PFSK-1 (cell line): Measurements from ENCODE around the gene NFS1.

ENCODE experiments used
- REST ChIP-seq, 2 experiments: IDR thresholded peaks; 2 replicates each; pipeline versions ENCODE4 v1.6.1 to v1.8.0; 2011 to 2012; ENCODE audit warnings: low read depth in 2 of 2, low read length in 2 of 2, control low read depth in 1 of 2, inconsistent platforms in 1 of 2, mild to moderate bottlenecking in 1 of 2, moderate library complexity in 1 of 2; ENCODE audit not compliant: insufficient read depth in 1 of 2
- TAF1 ChIP-seq: IDR thresholded peaks from 2 replicates; pipeline ENCODE4 v1.6.1; 2012; ENCODE audit warnings: low read length, control low read depth, borderline replicate concordance; ENCODE audit not compliant: insufficient read depth

- peak; percentile 92 for TF ChIP-seq TAF1
- peak; percentile 10 to 32; a peak in 1 of 4 replicates for TF ChIP-seq REST (IDR thresholded peaks at IDR 0.05; ENCODE audit: insufficient read depth in 1 of 2, low read depth in 2 of 2, low read length in 2 of 2)
These were observed 34.5 kb downstream of the NFS1 start, which contains the start of the genes CPNE1 and RBM12 for GRCh38 chr20:35664466-35665206.
